Measurements from ENCODE around the gene MRPL24.

Gene MRPL24

GRCh38 chr1:156697481-156697880, 43.4 kb downstream of the MRPL24 start:
- Histone ChIP-seq H3K4me1 (ENCODE audit: control insufficient read depth, insufficient read depth, low read length) (peaks cover 12% of the 10 kb centered on the region), H3K9me3 (ENCODE audit: control insufficient read depth, insufficient read depth, low read depth, low read length) (no peaks in the 10 kb centered on the region), H3K4me3 (ENCODE audit: low read depth, low read length) (no peak overlapping the region), H3K36me3 (ENCODE audit: control insufficient read depth in 2 of 2, insufficient read depth in 1 of 2, low read length in 2 of 2) (peaks cover 0 to 32% of the 10 kb centered on the region in 2 experiments; a peak in 1 of 3 replicates), H3K27ac (ENCODE audit: extremely low read depth, low read depth, low read length) (no peak overlapping the region)
- ChIA-PET POLR2A (interaction anchor here (0.6 kb wide), 1 partner anchor 23 kb away, joined by 4 read pairs; no protein-coding TSS in a partner anchor), CTCF (interaction anchor here (1.0 to 20.2 kb wide), 4 partner anchors 8 to 72 kb away, joined by 3 to 579 read pairs (median 4); partner anchors contain the start of gene CRABP2)
- no peak for TF ChIP-seq ZNF521 (tag by site-specific recombination; IDR thresholded peaks at IDR 0.05)
- peak; percentile 53; the same call in 1 of the 2 replicates for TF ChIP-seq GLIS2 (tag by site-specific recombination; IDR thresholded peaks at IDR 0.05)
- TF ChIP-seq REPIN1 (tag by site-specific recombination; IDR thresholded peaks at IDR 0.05; ENCODE audit: low read depth) = no peak
- TF ChIP-seq WT1 (tag by site-specific recombination; IDR thresholded peaks at IDR 0.05) = 0 out of 2 replicates have a peak, but pooled peaks have one; percentile 14
- TF ChIP-seq ZNF555 (tag by site-specific recombination; conservative IDR thresholded peaks at IDR 0.05) = no peak

GRCh38 chr1:156696755-156697154, 44.1 kb downstream of the MRPL24 start:
- H3K4me3 ChIP-seq (ENCODE audit: low read depth, low read length) = no peak overlapping the region
- H3K27ac ChIP-seq (ENCODE audit: extremely low read depth, low read depth, low read length) = no peak overlapping the region
- TF ChIP-seq PRDM1 (tag by site-specific recombination; IDR thresholded peaks at IDR 0.05) (peak; percentile 57; the same call in 1 of the 2 replicates), ZNF624 (tag by site-specific recombination; IDR thresholded peaks at IDR 0.05) (no peak)
- ChIA-PET POLR2A (no interaction called here), CTCF (interaction anchor here (1.0 to 20.2 kb wide), 4 partner anchors 8 to 71 kb away, joined by 3 to 579 read pairs (median 4); partner anchors contain the start of gene CRABP2)
- peaks cover 0 to 32% of the 10 kb centered on the region in 2 experiments; a peak in 1 of 3 replicates for H3K36me3 ChIP-seq (ENCODE audit: control insufficient read depth in 2 of 2, insufficient read depth in 1 of 2, low read length in 2 of 2)
- peaks cover 12% of the 10 kb centered on the region for H3K4me1 ChIP-seq (ENCODE audit: control insufficient read depth, insufficient read depth, low read length)
- no peaks in the 10 kb centered on the region for H3K9me3 ChIP-seq (ENCODE audit: control insufficient read depth, insufficient read depth, low read depth, low read length)

GRCh38 chr1:156694690-156694962, 46.3 kb downstream of the MRPL24 start:
- H3K4me3 ChIP-seq (ENCODE audit: low read depth, low read length) = no peak overlapping the region
- CTCF ChIA-PET = interaction anchor here (0.8 to 20.0 kb wide), 7 partner anchors 12 to 195 kb away, joined by 3 to 579 read pairs (median 136); partner anchors contain the start of genes CRABP2, ISG20L2, METTL25B and NES
- H3K27ac ChIP-seq (ENCODE audit: extremely low read depth, low read depth, low read length) = no peak overlapping the region; the same call in 1 of the 2 replicates
- H3K9me3 ChIP-seq (ENCODE audit: control insufficient read depth, insufficient read depth, low read depth, low read length) = no peaks in the 10 kb centered on the region
- peaks cover 16% of the 10 kb centered on the region for H3K4me1 ChIP-seq (ENCODE audit: control insufficient read depth, insufficient read depth, low read length)
- POLR2A ChIA-PET = interaction anchor here (0.6 to 1.6 kb wide), 3 partner anchors 9 to 53 kb away, joined by 3 to 7 read pairs (median 4); partner anchors contain the start of genes ISG20L2 and METTL25B
- TF ChIP-seq ZNF175 (tag by site-specific recombination; IDR thresholded peaks at IDR 0.05) (no peak), GLIS2 (tag by site-specific recombination; IDR thresholded peaks at IDR 0.05) (no peak), ZNF843 (tag by site-specific recombination; IDR thresholded peaks at IDR 0.05) (no peak), ZNF366 (tag by site-specific recombination; conservative IDR thresholded peaks at IDR 0.05) (peak; percentile 68; the same call in 1 of the 2 replicates), WT1 (tag by site-specific recombination; IDR thresholded peaks at IDR 0.05) (peak; percentile 70; the same call in 1 of the 2 replicates), ZNF248 (tag by site-specific recombination; IDR thresholded peaks at IDR 0.05) (no peak), EGR2 (tag by site-specific recombination; IDR thresholded peaks at IDR 0.05; ENCODE audit: low read depth) (0 out of 2 replicates have a peak, but pooled peaks have one; percentile 24), ZBTB17 (tag by site-specific recombination; IDR thresholded peaks at IDR 0.05) (peak; percentile 34), ZNF2 (tag by site-specific recombination; IDR thresholded peaks at IDR 0.05) (no peak), ZNF311 (tag by site-specific recombination; IDR thresholded peaks at IDR 0.05; ENCODE audit: borderline replicate concordance) (no peak), KLF7 (tag by site-specific recombination; IDR thresholded peaks at IDR 0.05; ENCODE audit: borderline replicate concordance) (no peak), ZBTB11 (tag by site-specific recombination; conservative IDR thresholded peaks at IDR 0.05; ENCODE audit: low read depth) (no peak), ZNF621 (tag by site-specific recombination; IDR thresholded peaks at IDR 0.05) (no peak), ZNF114 (tag by site-specific recombination; IDR thresholded peaks at IDR 0.05) (no peak), KLF9 (tag by site-specific recombination; IDR thresholded peaks at IDR 0.05; ENCODE audit: low read depth) (no peak)
- peaks cover 0 to 15% of the 10 kb centered on the region in 2 experiments; a peak in 1 of 3 replicates for H3K36me3 ChIP-seq (ENCODE audit: control insufficient read depth in 2 of 2, insufficient read depth in 1 of 2, low read length in 2 of 2)

Measured in HEK293 (cell line).